Measurements from ENCODE around the gene ADGRV1.
"Not testable (repeated sequence)": the region's sequence is repeated elsewhere in the genome, so short reads cannot be mapped to it uniquely, and the experiment has no call there.

ADGRV1 gene

GRCh38 chr5:90746119-90746518 lies 187.5 kb downstream of the ADGRV1 start:
- no peak for DNase-seq

- peak; percentile 49 for DNase-seq
Observed at GRCh38 chr5:90747175-90747574, 188.6 kb downstream of the ADGRV1 start.

GRCh38 chr5:90747693-90748092 lies 189.1 kb downstream of the ADGRV1 start:
- DNase-seq, result peak; percentile 3

GRCh38 chr5:90759119-90759518 lies 200.5 kb downstream of the ADGRV1 start:
- DNase-seq, result no peak

- no peak for DNase-seq
Observed at GRCh38 chr5:90767710-90768109, 209.1 kb downstream of the ADGRV1 start.

GRCh38 chr5:90770006-90770541 lies 211.5 kb downstream of the ADGRV1 start:
- DNase-seq, result not testable (repeated sequence)

- DNase-seq, result no peak
Observed at GRCh38 chr5:90777959-90778358, 219.4 kb downstream of the ADGRV1 start.

- DNase-seq, result peak; percentile 71
Observed at GRCh38 chr5:90783460-90784333, 225.1 kb downstream of the ADGRV1 start.

- no peak for DNase-seq
Observed at GRCh38 chr5:90786756-90787155, 228.2 kb downstream of the ADGRV1 start.

GRCh38 chr5:90792725-90793124 lies 234.1 kb downstream of the ADGRV1 start:
- DNase-seq, result peak; percentile 22

- DNase-seq, result no peak
Observed at GRCh38 chr5:90793183-90793582, 234.6 kb downstream of the ADGRV1 start.

- not testable (repeated sequence) for DNase-seq
Observed at GRCh38 chr5:90796919-90797318, 238.3 kb downstream of the ADGRV1 start.

GRCh38 chr5:90800082-90800481 lies 241.5 kb downstream of the ADGRV1 start:
- DNase-seq, result not testable (repeated sequence)

GRCh38 chr5:90800515-90800914 lies 241.9 kb downstream of the ADGRV1 start:
- DNase-seq, result not testable (repeated sequence)

- DNase-seq, result peak; percentile 34
Observed at GRCh38 chr5:90802474-90803317, 244.1 kb downstream of the ADGRV1 start.

GRCh38 chr5:90803381-90803780 lies 244.8 kb downstream of the ADGRV1 start:
- no peak for DNase-seq

- DNase-seq, result peak; percentile 4
Observed at GRCh38 chr5:90803876-90804275, 245.3 kb downstream of the ADGRV1 start.

- no peak for DNase-seq
Observed at GRCh38 chr5:90807496-90807895, 248.9 kb downstream of the ADGRV1 start.

GRCh38 chr5:90809311-90810056 lies 250.9 kb downstream of the ADGRV1 start:
- no peak for DNase-seq

- no peak for DNase-seq
Observed at GRCh38 chr5:90810211-90810610, 251.6 kb downstream of the ADGRV1 start.

- DNase-seq, result no peak
Observed at GRCh38 chr5:90813392-90813791, 254.8 kb downstream of the ADGRV1 start.

- not testable (repeated sequence) for DNase-seq
Observed at GRCh38 chr5:90822062-90822461, 263.5 kb downstream of the ADGRV1 start.

- no peak for DNase-seq
Observed at GRCh38 chr5:90824436-90824835, 265.8 kb downstream of the ADGRV1 start.

Data from fibroblast of upper back skin (primary cell).